ENCODE measurements around the gene NPS.

The NPS gene

DNA sequence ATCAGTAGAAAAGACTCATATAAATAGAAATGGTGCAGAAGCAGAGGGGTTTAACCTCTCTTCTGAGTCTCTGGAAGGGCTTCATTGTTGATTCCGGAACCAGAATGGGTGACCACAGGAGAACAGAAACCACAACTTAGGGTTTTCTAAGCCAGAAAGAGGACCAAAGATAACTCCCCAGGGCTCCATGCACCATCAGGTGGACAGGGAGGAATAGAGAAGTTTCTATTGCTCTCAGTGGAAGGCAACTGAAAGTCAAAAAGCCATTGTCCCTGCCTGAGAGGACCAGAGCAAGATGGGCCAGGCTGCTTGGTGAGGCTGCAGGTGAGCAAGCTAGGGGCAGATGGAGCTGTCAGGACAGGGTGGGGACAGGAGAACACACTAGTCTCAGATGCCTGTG is 14.6 kb upstream of the NPS start:
- DNase-seq: no peak

DNA sequence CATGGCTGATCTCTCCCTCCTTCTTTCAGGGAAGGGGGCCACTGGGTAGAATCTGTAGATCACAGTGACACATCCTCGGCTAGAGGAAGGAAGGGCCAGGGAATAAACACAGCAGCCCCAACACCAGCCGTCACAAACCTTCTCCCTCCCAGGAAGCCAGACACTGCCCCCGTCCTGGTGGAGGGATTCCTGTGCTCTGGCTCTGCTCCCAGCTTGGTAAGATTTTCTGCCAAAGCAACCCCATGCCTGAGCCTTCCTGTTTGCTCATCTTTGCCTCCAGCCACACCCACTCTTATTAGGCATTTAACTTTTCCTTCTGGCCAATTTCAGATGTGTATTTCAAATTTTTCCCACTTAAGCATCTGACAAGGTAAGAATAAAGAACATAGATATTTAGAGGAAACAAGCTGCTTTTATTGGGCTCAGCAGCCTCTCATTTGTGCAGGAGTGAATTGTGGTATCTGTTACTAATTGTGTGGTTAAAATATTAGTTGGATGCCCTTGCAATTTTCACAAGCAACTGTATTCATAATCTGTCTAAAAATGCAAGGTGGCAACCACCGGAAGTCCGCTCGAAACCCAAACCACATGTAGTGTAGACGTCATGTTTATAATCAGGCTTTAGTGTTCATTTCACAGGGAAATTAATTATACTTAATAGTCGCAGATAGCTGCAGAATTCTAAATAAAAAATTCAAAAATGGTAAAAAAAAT is 13.2 kb upstream of the NPS start:
- Histone ChIP-seq H3K9me3 (ENCODE audit: control extremely low read depth in 1 of 5, control insufficient read depth in 4 of 5, insufficient read depth in 2 of 5, low read depth in 1 of 5, low read length in 4 of 5) (peaks cover 0 to 1% (median 0%) of the 10 kb centered on the region in 5 experiments), H3K36me3 (ENCODE audit: control insufficient read depth in 4 of 4, insufficient read depth in 4 of 4, low read length in 3 of 4) (no peaks in the 10 kb centered on the region), H3K4me1 (ENCODE audit: control extremely low read depth in 1 of 4, control insufficient read depth in 4 of 4, insufficient read depth in 4 of 4, low read length in 3 of 4) (no peaks in the 10 kb centered on the region), H3K4me3 (ENCODE audit: control insufficient read depth in 1 of 7, extremely low read depth in 1 of 7, insufficient read depth in 4 of 7, low read depth in 2 of 7, low read length in 6 of 7) (no peak overlapping the region), H3K27me3 (replicated peaks in 2 of 5; ENCODE audit: control insufficient read depth in 4 of 5, insufficient read depth in 5 of 5, low read length in 4 of 5) (no peaks in the 10 kb centered on the region), H3K27ac (ENCODE audit: insufficient read depth in 1 of 2, low read depth in 1 of 2, low read length in 2 of 2, poor library complexity in 1 of 2, severe bottlenecking in 2 of 2) (no peak overlapping the region)
- ChIA-PET POLR2A (no interaction called here), CTCF (no interaction called here)
- 25% methylated on average over 2 of the region's 8 CpGs for WGBS (ENCODE audit: insufficient coverage)
- no peak for DNase-seq

More for the DNA sequence above, 14.6 kb upstream of the NPS start:
- no peaks in the 10 kb centered on the region for H3K27me3 ChIP-seq (replicated peaks in 2 of 5; ENCODE audit: control insufficient read depth in 4 of 5, insufficient read depth in 5 of 5, low read length in 4 of 5)
- no peak overlapping the region for H3K4me3 ChIP-seq (ENCODE audit: control insufficient read depth in 1 of 7, extremely low read depth in 1 of 7, insufficient read depth in 4 of 7, low read depth in 2 of 7, low read length in 6 of 7)
- CTCF ChIA-PET: no interaction called here
- no peak overlapping the region for H3K27ac ChIP-seq (ENCODE audit: insufficient read depth in 1 of 2, low read depth in 1 of 2, low read length in 2 of 2, poor library complexity in 1 of 2, severe bottlenecking in 2 of 2)
- H3K4me1 ChIP-seq (ENCODE audit: control extremely low read depth in 1 of 4, control insufficient read depth in 4 of 4, insufficient read depth in 4 of 4, low read length in 3 of 4): no peaks in the 10 kb centered on the region
- WGBS (ENCODE audit: insufficient coverage): 100% methylated on average over 1 of the region's 1 CpG
- no peaks in the 10 kb centered on the region for H3K36me3 ChIP-seq (ENCODE audit: control insufficient read depth in 4 of 4, insufficient read depth in 4 of 4, low read length in 3 of 4)
- POLR2A ChIA-PET: no interaction called here
- peaks cover 0 to 1% (median 0%) of the 10 kb centered on the region in 5 experiments for H3K9me3 ChIP-seq (ENCODE audit: control extremely low read depth in 1 of 5, control insufficient read depth in 4 of 5, insufficient read depth in 2 of 5, low read depth in 1 of 5, low read length in 4 of 5)

DNA sequence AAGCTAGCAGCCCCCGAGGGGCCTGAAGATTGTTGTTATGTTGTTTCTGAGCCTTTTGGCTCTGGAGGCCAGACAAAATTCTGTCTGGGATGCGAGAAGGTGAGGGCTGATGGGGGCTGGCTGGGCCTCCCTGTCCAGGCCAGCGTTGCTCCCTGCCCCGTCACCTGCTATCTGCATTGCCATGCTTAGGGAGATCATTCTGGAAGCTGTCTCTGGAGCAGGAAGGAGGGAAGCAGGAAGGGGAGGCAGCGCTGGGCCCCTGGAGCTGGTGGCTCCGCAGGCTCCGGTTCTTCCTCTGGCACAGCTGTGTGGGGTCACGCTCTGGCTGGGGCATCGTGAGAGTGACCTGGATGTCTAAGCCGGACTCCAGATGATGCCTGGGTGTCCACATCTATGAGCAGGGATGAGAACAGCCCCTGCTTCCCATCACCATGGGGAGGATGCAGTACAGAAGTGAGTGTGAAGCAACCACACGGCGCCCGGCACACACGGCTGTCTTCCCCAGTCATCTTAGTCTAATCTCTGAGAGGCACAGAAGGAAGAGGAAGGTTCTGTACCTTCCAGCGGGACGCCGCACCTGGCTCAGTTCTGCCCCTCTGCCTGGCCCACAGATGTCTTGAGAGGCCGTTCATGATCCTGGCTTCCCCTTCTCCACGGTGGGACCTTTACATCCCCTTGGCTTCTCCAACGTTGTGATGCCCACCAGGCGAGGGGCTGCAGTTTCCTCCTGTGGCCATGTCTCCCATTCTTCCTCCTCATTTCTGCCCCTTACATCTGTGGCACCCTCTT is 11.9 kb upstream of the NPS start:
- H3K27ac ChIP-seq (ENCODE audit: insufficient read depth in 1 of 2, low read depth in 1 of 2, low read length in 2 of 2, poor library complexity in 1 of 2, severe bottlenecking in 2 of 2): no peak overlapping the region
- no peaks in the 10 kb centered on the region for H3K27me3 ChIP-seq (replicated peaks in 2 of 5; ENCODE audit: control insufficient read depth in 4 of 5, insufficient read depth in 5 of 5, low read length in 4 of 5)
- H3K9me3 ChIP-seq (ENCODE audit: control extremely low read depth in 1 of 5, control insufficient read depth in 4 of 5, insufficient read depth in 2 of 5, low read depth in 1 of 5, low read length in 4 of 5): peaks cover 0 to 1% (median 0%) of the 10 kb centered on the region in 5 experiments
- no peak for DNase-seq
- POLR2A ChIA-PET: no interaction called here
- H3K4me1 ChIP-seq (ENCODE audit: control extremely low read depth in 1 of 4, control insufficient read depth in 4 of 4, insufficient read depth in 4 of 4, low read length in 3 of 4): no peaks in the 10 kb centered on the region
- no peaks in the 10 kb centered on the region for H3K36me3 ChIP-seq (ENCODE audit: control insufficient read depth in 4 of 4, insufficient read depth in 4 of 4, low read length in 3 of 4)
- WGBS (ENCODE audit: insufficient coverage): 88% methylated on average over 18 of the region's 21 CpGs
- CTCF ChIA-PET: no interaction called here
- no peak overlapping the region for H3K4me3 ChIP-seq (ENCODE audit: control insufficient read depth in 1 of 7, extremely low read depth in 1 of 7, insufficient read depth in 4 of 7, low read depth in 2 of 7, low read length in 6 of 7)

DNA sequence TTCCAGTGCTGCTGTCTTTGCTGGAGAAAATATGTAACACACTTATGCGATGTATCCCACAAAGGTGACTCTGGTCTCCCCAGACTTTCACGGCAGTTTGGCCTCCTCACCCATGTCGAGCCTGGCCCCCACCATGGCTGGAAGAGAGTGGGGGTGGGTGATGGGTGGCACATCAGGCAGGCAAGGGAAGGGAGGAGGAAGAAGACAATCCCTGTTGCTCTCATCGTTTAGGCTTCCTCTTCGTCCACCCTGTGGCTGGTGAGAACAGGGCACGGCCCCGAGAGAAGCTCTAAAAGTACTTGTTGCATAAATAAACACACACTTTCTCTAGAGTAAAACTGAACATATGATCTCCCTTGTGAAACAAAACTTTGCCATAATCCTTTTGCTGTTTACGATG is 11.2 kb upstream of the NPS start:
- POLR2A ChIA-PET: no interaction called here
- WGBS (ENCODE audit: insufficient coverage): 95% methylated on average over 3 of the region's 8 CpGs
- Histone ChIP-seq H3K27me3 (replicated peaks in 2 of 5; ENCODE audit: control insufficient read depth in 4 of 5, insufficient read depth in 5 of 5, low read length in 4 of 5) (no peaks in the 10 kb centered on the region), H3K4me3 (ENCODE audit: control insufficient read depth in 1 of 7, extremely low read depth in 1 of 7, insufficient read depth in 4 of 7, low read depth in 2 of 7, low read length in 6 of 7) (no peak overlapping the region), H3K4me1 (ENCODE audit: control extremely low read depth in 1 of 4, control insufficient read depth in 4 of 4, insufficient read depth in 4 of 4, low read length in 3 of 4) (no peaks in the 10 kb centered on the region), H3K36me3 (ENCODE audit: control insufficient read depth in 4 of 4, insufficient read depth in 4 of 4, low read length in 3 of 4) (no peaks in the 10 kb centered on the region), H3K27ac (ENCODE audit: insufficient read depth in 1 of 2, low read depth in 1 of 2, low read length in 2 of 2, poor library complexity in 1 of 2, severe bottlenecking in 2 of 2) (no peak overlapping the region), H3K9me3 (ENCODE audit: control extremely low read depth in 1 of 5, control insufficient read depth in 4 of 5, insufficient read depth in 2 of 5, low read depth in 1 of 5, low read length in 4 of 5) (peaks cover 0 to 1% (median 0%) of the 10 kb centered on the region in 5 experiments)
- CTCF ChIA-PET: no interaction called here
- DNase-seq: no peak

DNA sequence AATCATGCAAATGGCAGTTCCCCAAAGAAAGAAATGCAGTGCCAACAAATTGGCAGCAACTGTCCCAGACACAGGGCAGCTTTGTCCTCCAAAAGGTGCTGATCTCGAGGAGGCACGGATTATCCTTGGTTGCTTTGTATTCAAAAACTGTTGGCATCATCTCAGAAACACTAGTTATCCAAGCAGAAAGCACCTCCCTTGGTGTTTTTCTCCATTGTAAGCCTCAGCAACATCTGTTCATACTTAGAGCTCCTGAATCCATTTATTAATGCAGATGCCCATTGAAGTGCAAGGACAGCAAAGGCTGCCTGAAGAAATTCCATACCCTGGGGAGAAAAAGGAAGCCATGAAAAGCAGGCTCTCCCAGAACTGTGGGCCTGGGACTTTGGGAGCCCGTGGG is 1.1 kb upstream of the NPS start:
- Histone ChIP-seq H3K27ac (ENCODE audit: insufficient read depth in 1 of 2, low read depth in 1 of 2, low read length in 2 of 2, poor library complexity in 1 of 2, severe bottlenecking in 2 of 2) (no peak overlapping the region), H3K4me1 (ENCODE audit: control extremely low read depth in 1 of 4, control insufficient read depth in 4 of 4, insufficient read depth in 4 of 4, low read length in 3 of 4) (no peaks in the 10 kb centered on the region), H3K27me3 (replicated peaks in 2 of 5; ENCODE audit: control insufficient read depth in 4 of 5, insufficient read depth in 5 of 5, low read length in 4 of 5) (peaks cover 0 to 2% (median 0%) of the 10 kb centered on the region in 5 experiments), H3K36me3 (ENCODE audit: control insufficient read depth in 4 of 4, insufficient read depth in 4 of 4, low read length in 3 of 4) (no peaks in the 10 kb centered on the region), H3K4me3 (ENCODE audit: control insufficient read depth in 1 of 7, extremely low read depth in 1 of 7, insufficient read depth in 4 of 7, low read depth in 2 of 7, low read length in 6 of 7) (no peak overlapping the region), H3K9me3 (ENCODE audit: control extremely low read depth in 1 of 5, control insufficient read depth in 4 of 5, insufficient read depth in 2 of 5, low read depth in 1 of 5, low read length in 4 of 5) (peaks cover 0 to 12% (median 5%) of the 10 kb centered on the region in 5 experiments)
- no peak for DNase-seq
- ChIA-PET POLR2A (no interaction called here), CTCF (no interaction called here)
- WGBS (ENCODE audit: insufficient coverage): 89% methylated on average over 3 of the region's 3 CpGs

DNA sequence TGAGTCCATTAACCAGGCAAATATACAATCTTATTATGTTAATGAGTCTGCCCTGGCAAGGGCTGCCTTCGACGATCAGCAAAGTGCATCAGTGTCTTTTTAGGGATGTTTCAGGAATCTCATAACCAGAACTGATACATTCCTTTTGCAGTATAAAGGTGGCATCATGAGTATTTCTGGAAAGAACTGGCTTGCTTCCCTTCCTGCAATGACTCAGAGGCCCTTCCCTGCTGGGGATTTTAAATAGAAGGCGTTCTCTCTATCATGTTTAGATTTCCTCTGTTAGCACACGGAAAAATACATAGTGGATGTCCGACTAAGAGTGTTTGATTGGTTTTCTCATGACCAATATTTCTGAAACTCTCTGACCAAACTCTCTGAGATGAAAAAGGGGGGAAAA is 1.8 kb downstream of the NPS start:
- Histone ChIP-seq H3K36me3 (ENCODE audit: control insufficient read depth in 4 of 4, insufficient read depth in 4 of 4, low read length in 3 of 4) (no peaks in the 10 kb centered on the region), H3K27ac (ENCODE audit: insufficient read depth in 1 of 2, low read depth in 1 of 2, low read length in 2 of 2, poor library complexity in 1 of 2, severe bottlenecking in 2 of 2) (no peak overlapping the region), H3K4me1 (ENCODE audit: control extremely low read depth in 1 of 4, control insufficient read depth in 4 of 4, insufficient read depth in 4 of 4, low read length in 3 of 4) (no peaks in the 10 kb centered on the region), H3K4me3 (ENCODE audit: control insufficient read depth in 1 of 7, extremely low read depth in 1 of 7, insufficient read depth in 4 of 7, low read depth in 2 of 7, low read length in 6 of 7) (no peak overlapping the region), H3K27me3 (replicated peaks in 2 of 5; ENCODE audit: control insufficient read depth in 4 of 5, insufficient read depth in 5 of 5, low read length in 4 of 5) (peaks cover 0 to 5% (median 2%) of the 10 kb centered on the region in 5 experiments), H3K9me3 (ENCODE audit: control extremely low read depth in 1 of 5, control insufficient read depth in 4 of 5, insufficient read depth in 2 of 5, low read depth in 1 of 5, low read length in 4 of 5) (peaks cover 0 to 4% (median 2%) of the 10 kb centered on the region in 5 experiments)
- WGBS (ENCODE audit: insufficient coverage): 100% methylated on average over 3 of the region's 5 CpGs
- ChIA-PET POLR2A (no interaction called here), CTCF (no interaction called here)
- no peak for DNase-seq

DNA sequence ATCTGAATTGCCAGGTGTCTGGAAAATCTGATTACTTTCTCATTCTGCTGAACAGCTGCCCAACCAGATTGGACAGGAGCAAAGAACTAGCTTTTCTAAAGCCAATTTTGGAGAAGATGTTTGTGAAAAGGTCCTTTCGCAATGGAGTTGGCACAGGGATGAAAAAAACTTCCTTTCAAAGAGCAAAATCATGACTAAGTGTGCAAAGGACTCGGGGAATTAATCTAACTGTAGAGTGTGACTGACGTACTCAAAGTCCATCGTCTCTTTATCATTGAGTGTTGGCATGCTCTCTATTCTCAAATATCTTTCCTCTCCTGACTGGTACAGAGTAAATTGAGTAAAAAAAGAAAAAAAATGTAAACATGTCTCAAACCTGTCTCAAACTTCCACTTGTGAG is 3.3 kb downstream of the NPS start:
- Histone ChIP-seq H3K36me3 (ENCODE audit: control insufficient read depth in 4 of 4, insufficient read depth in 4 of 4, low read length in 3 of 4) (no peaks in the 10 kb centered on the region), H3K4me1 (ENCODE audit: control extremely low read depth in 1 of 4, control insufficient read depth in 4 of 4, insufficient read depth in 4 of 4, low read length in 3 of 4) (no peaks in the 10 kb centered on the region), H3K4me3 (ENCODE audit: control insufficient read depth in 1 of 7, extremely low read depth in 1 of 7, insufficient read depth in 4 of 7, low read depth in 2 of 7, low read length in 6 of 7) (no peak overlapping the region), H3K27ac (ENCODE audit: insufficient read depth in 1 of 2, low read depth in 1 of 2, low read length in 2 of 2, poor library complexity in 1 of 2, severe bottlenecking in 2 of 2) (no peak overlapping the region), H3K27me3 (replicated peaks in 2 of 5; ENCODE audit: control insufficient read depth in 4 of 5, insufficient read depth in 5 of 5, low read length in 4 of 5) (peaks cover 0 to 5% (median 3%) of the 10 kb centered on the region in 5 experiments), H3K9me3 (ENCODE audit: control extremely low read depth in 1 of 5, control insufficient read depth in 4 of 5, insufficient read depth in 2 of 5, low read depth in 1 of 5, low read length in 4 of 5) (peaks cover 0 to 4% (median 0%) of the 10 kb centered on the region in 5 experiments)
- ChIA-PET POLR2A (interaction anchor here (0.5 kb wide), 1 partner anchor 338 kb away, joined by 4 read pairs; no protein-coding TSS in a partner anchor), CTCF (no interaction called here)
- no peak for DNase-seq
- 88% methylated on average over 4 of the region's 4 CpGs for WGBS (ENCODE audit: insufficient coverage)

All from common myeloid progenitor, CD34-positive (primary cell).